Osteoblast (primary cell): ENCODE results near the gene SOX8. TPM values are rescaled to one million over a fixed set of nuclear protein-coding genes. Genes with fewer than 3 reads are reported as not detected.
A peak's percentile ranks its signal among the peaks of the same experiment; 100 is the strongest.

ENCODE experiments used
- DNase-seq: peaks from one replicate; pipeline ENCODE4 v3.0.0; 2011; ENCODE audit warnings: low spot score, mixed read lengths; ENCODE audit not compliant: insufficient read length; ENCODE audit errors: missing footprints
- H2AFZ ChIP-seq: 2 replicates; pipeline ENCODE4 v1.6.0; 2011; ENCODE audit warnings: mild to moderate bottlenecking, low read length
- H3K27ac ChIP-seq: 2 replicates; pipeline ENCODE4 v1.5.1; 2011; ENCODE audit warnings: mild to moderate bottlenecking, low read depth, low read length, moderate library complexity
- H3K27me3 ChIP-seq: 2 replicates; pipeline ENCODE4 v1.6.0; 2012; ENCODE audit warnings: mild to moderate bottlenecking, control low read depth, inconsistent platforms, low read length, moderate library complexity; ENCODE audit not compliant: insufficient read depth
- H3K36me3 ChIP-seq: 2 replicates; pipeline ENCODE4 v1.5.1; 2011; ENCODE audit warnings: mild to moderate bottlenecking, low read length, control low read depth, moderate library complexity; ENCODE audit not compliant: insufficient read depth
- H3K4me1 ChIP-seq: 2 replicates; pipeline ENCODE4 v1.5.1; 2011; ENCODE audit warnings: mild to moderate bottlenecking, low read length, control low read depth, moderate library complexity; ENCODE audit not compliant: insufficient read depth
- H3K4me2 ChIP-seq: 2 replicates; pipeline ENCODE4 v1.6.0; 2011; ENCODE audit warnings: mild to moderate bottlenecking, low read length; ENCODE audit not compliant: insufficient read depth
- H3K4me3 ChIP-seq: fragments of 200-600 bp; sonication (generic); 3 replicates; pipeline ENCODE4 v1.5.1; 2012; ENCODE audit warnings: mild to moderate bottlenecking, low read length, inconsistent platforms; ENCODE audit not compliant: insufficient read depth
- H3K79me2 ChIP-seq: 2 replicates; pipeline ENCODE4 v1.6.0; 2012; ENCODE audit warnings: mild to moderate bottlenecking, low read length, control low read depth, inconsistent platforms; ENCODE audit not compliant: insufficient read depth
- H3K9me3 ChIP-seq: 2 replicates; pipeline ENCODE4 v1.5.1; 2011; ENCODE audit warnings: low read depth, low read length, control low read depth
- H4K20me1 ChIP-seq: 2 replicates; pipeline ENCODE4 v1.6.0; 2012; ENCODE audit warnings: mild to moderate bottlenecking, low read length, control low read depth; ENCODE audit not compliant: insufficient read depth
- total RNA-seq: library from RNA; depleted of rRNA; stranded (reverse); fragments of >200 nt; gene quantifications from 2 replicates; pipeline ENCODE4 v1.2.3, GENCODE V29; 2012
- TF ChIP-seq, protein P1 (sequence below): IDR thresholded peaks from 2 replicates; pipeline ENCODE4 v1.5.1; 2011; ENCODE audit warnings: mild to moderate bottlenecking, low read depth, low read length, moderate library complexity; ENCODE audit errors: extremely low read depth

Gene SOX8
- total RNA-seq, 1 donor: not detected

GRCh38 chr16:988471-989353 lies 7.1 kb downstream of the SOX8 start:
- Histone ChIP-seq H2AFZ (no peak overlapping the region), H3K4me3 (no peak overlapping the region), H4K20me1 (no peaks in the 10 kb centered on the region), H3K79me2 (no peaks in the 10 kb centered on the region), H3K9me3 (no peaks in the 10 kb centered on the region), H3K27ac (no peak overlapping the region), H3K36me3 (no peaks in the 10 kb centered on the region), H3K4me2 (no peak overlapping the region), H3K27me3 (peaks cover 45% of the 10 kb centered on the region), H3K4me1 (no peaks in the 10 kb centered on the region)
- DNase-seq: peak; percentile 93
- TF ChIP-seq, protein P1, sequence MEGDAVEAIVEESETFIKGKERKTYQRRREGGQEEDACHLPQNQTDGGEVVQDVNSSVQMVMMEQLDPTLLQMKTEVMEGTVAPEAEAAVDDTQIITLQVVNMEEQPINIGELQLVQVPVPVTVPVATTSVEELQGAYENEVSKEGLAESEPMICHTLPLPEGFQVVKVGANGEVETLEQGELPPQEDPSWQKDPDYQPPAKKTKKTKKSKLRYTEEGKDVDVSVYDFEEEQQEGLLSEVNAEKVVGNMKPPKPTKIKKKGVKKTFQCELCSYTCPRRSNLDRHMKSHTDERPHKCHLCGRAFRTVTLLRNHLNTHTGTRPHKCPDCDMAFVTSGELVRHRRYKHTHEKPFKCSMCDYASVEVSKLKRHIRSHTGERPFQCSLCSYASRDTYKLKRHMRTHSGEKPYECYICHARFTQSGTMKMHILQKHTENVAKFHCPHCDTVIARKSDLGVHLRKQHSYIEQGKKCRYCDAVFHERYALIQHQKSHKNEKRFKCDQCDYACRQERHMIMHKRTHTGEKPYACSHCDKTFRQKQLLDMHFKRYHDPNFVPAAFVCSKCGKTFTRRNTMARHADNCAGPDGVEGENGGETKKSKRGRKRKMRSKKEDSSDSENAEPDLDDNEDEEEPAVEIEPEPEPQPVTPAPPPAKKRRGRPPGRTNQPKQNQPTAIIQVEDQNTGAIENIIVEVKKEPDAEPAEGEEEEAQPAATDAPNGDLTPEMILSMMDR: no peak

GRCh38 chr16:989354-989814 lies 7.8 kb downstream of the SOX8 start:
- TF ChIP-seq, protein P1: no peak
- no peaks in the 10 kb centered on the region for H3K79me2 ChIP-seq
- DNase-seq: no peak
- peaks cover under 1% of the 10 kb centered on the region for H3K9me3 ChIP-seq
- H3K36me3 ChIP-seq: no peaks in the 10 kb centered on the region
- H3K27me3 ChIP-seq: peaks cover 38% of the 10 kb centered on the region
- no peaks in the 10 kb centered on the region for H3K4me1 ChIP-seq
- no peak overlapping the region for H3K4me3 ChIP-seq
- no peak overlapping the region for H2AFZ ChIP-seq
- H3K27ac ChIP-seq: no peak overlapping the region
- no peak overlapping the region for H3K4me2 ChIP-seq
- no peaks in the 10 kb centered on the region for H4K20me1 ChIP-seq

- no peak overlapping the region for H3K27ac ChIP-seq
- H2AFZ ChIP-seq: no peak overlapping the region
- no peaks in the 10 kb centered on the region for H4K20me1 ChIP-seq
- no peak for DNase-seq
- H3K4me2 ChIP-seq: no peak overlapping the region
- H3K4me1 ChIP-seq: no peaks in the 10 kb centered on the region
- H3K9me3 ChIP-seq: peaks cover 12% of the 10 kb centered on the region
- no peaks in the 10 kb centered on the region for H3K79me2 ChIP-seq
- no peak overlapping the region for H3K4me3 ChIP-seq
- TF ChIP-seq, protein P1: no peak
- no peaks in the 10 kb centered on the region for H3K36me3 ChIP-seq
- H3K27me3 ChIP-seq: peaks cover 32% of the 10 kb centered on the region
Observed at GRCh38 chr16:990516-991291, 9.1 kb downstream of the SOX8 start.

- Histone ChIP-seq H3K4me1 (no peaks in the 10 kb centered on the region), H4K20me1 (no peaks in the 10 kb centered on the region), H3K79me2 (no peaks in the 10 kb centered on the region), H2AFZ (no peak overlapping the region), H3K9me3 (peaks cover 14% of the 10 kb centered on the region), H3K27ac (no peak overlapping the region), H3K36me3 (no peaks in the 10 kb centered on the region), H3K4me3 (no peak overlapping the region), H3K4me2 (no peak overlapping the region), H3K27me3 (peaks cover 33% of the 10 kb centered on the region)
- no peak for DNase-seq
- TF ChIP-seq, protein P1: no peak
Observed at GRCh38 chr16:991345-991744, 9.8 kb downstream of the SOX8 start.
